ENCODE data around the gene GMPPA.
A peak's percentile ranks its signal among the peaks of the same experiment; 100 is the strongest.

The GMPPA gene

GRCh38 chr2:219484343-219485200, 14.1 kb upstream of the GMPPA start:
- DNase-seq = peak in 1 of 51 donors; percentile 6

- no peak for DNase-seq
These were observed 13.5 kb upstream of the GMPPA start for GRCh38 chr2:219485201-219485580.

GRCh38 chr2:219486380-219486959, 12.2 kb upstream of the GMPPA start:
- DNase-seq = no peak

GRCh38 chr2:219488149-219488843, 10.4 kb upstream of the GMPPA start:
- DNase-seq = no peak

GRCh38 chr2:219488844-219489194, 9.9 kb upstream of the GMPPA start:
- DNase-seq = no peak

GRCh38 chr2:219489315-219489714, 9.4 kb upstream of the GMPPA start:
- DNase-seq = no peak

- DNase-seq = no peak
These were observed 8.5 kb upstream of the GMPPA start for GRCh38 chr2:219490186-219490585.

- no peak for DNase-seq
These were observed 8.0 kb upstream of the GMPPA start for GRCh38 chr2:219490600-219491130.

- no peak for DNase-seq
These were observed 7.3 kb upstream of the GMPPA start for GRCh38 chr2:219491278-219491963.

GRCh38 chr2:219492575-219492974, 6.1 kb upstream of the GMPPA start:
- DNase-seq = no peak

GRCh38 chr2:219493086-219493485, 5.6 kb upstream of the GMPPA start:
- DNase-seq = no peak

GRCh38 chr2:219494952-219495530, 3.6 kb upstream of the GMPPA start:
- no peak for DNase-seq

GRCh38 chr2:219495531-219496122, 3.1 kb upstream of the GMPPA start:
- peak in 37 of 51 donors; percentile 5 to 68 (median 34) for DNase-seq

- no peak for DNase-seq
These were observed 2.4 kb upstream of the GMPPA start for GRCh38 chr2:219496247-219496824.

GRCh38 chr2:219496825-219497494, 1.7 kb upstream of the GMPPA start:
- peak in 1 of 51 donors; percentile 27 for DNase-seq

GRCh38 chr2:219497495-219498279, 1.0 kb upstream of the GMPPA start:
- DNase-seq = peak in 27 of 51 donors; percentile 10 to 59 (median 35)

- no peak for DNase-seq
These were observed 292 bp downstream of the GMPPA start for GRCh38 chr2:219499058-219499307.

GRCh38 chr2:219499555-219499954, 864 bp downstream of the GMPPA start:
- no peak for DNase-seq

GRCh38 chr2:219500135-219500534, 1.4 kb downstream of the GMPPA start:
- DNase-seq = no peak

All from hypothalamus (tissue), 51 donors.